GM23248 (cell line): ENCODE results near the gene PATE1.

Experiments
- EZH2 ChIP-seq: fragments of 200-600 bp; sonication (generic); IDR thresholded peaks from 2 replicates; pipeline ENCODE4 v1.6.1; 2018; ENCODE audit warnings: antibody characterized with exemption, mild to moderate bottlenecking; ENCODE audit not compliant: insufficient read depth, poor library complexity, severe bottlenecking
- EZH2phosphoT487 ChIP-seq: fragments of 200-600 bp; sonication (generic); IDR thresholded peaks from 2 replicates; pipeline ENCODE4 v1.6.1; 2018; ENCODE audit warnings: antibody characterized with exemption, moderate library complexity, mild to moderate bottlenecking, low read depth; ENCODE audit not compliant: insufficient read depth

- no peak for TF ChIP-seq EZH2
- no peak for TF ChIP-seq EZH2phosphoT487
Observed at GRCh38 chr11:125778728-125779127, 32.6 kb downstream of the PATE1 start, which contains the start of gene PATE2.
